Small intestine (tissue), 7 donors: ENCODE results near the gene KRT14. TPM values are rescaled to one million over a fixed set of nuclear protein-coding genes. Genes with fewer than 3 reads are reported as not detected.
A peak's percentile ranks its signal among the peaks of the same experiment; 100 is the strongest.

Experiments
- DNase-seq, 2 donors: peaks; one replicate each; pipeline versions ENCODE4 v3.0.0 to v3.0.0-alpha.2; 2013
- FAIRE-seq: peaks from 2 replicates; lab custom pipeline; 2012; peaks lifted over from hg19 to GRCh38; lab: Jason Lieb, UNC
- H3K27ac ChIP-seq, 3 donors: one replicate each; pipeline ENCODE4 v1.5.1; 2013; ENCODE audit warnings: low read length in 2 of 3, mild to moderate bottlenecking in 2 of 3, control low read depth in 1 of 3, inconsistent platforms in 1 of 3, low read depth in 1 of 3, moderate library complexity in 1 of 3
- H3K27me3 ChIP-seq, 3 donors: one replicate each; pipeline ENCODE4 v1.6.1; 2013; ENCODE audit warnings: low read length in 3 of 3, inconsistent platforms in 1 of 3; ENCODE audit not compliant: control insufficient read depth in 3 of 3, insufficient read depth in 3 of 3
- H3K36me3 ChIP-seq, 3 donors: one replicate each; pipeline ENCODE4 v1.6.1; 2013; ENCODE audit warnings: low read length in 3 of 3, inconsistent platforms in 1 of 3, low read depth in 1 of 3, mild to moderate bottlenecking in 1 of 3, moderate library complexity in 1 of 3; ENCODE audit not compliant: control insufficient read depth in 3 of 3, insufficient read depth in 2 of 3
- H3K4me1 ChIP-seq, 3 donors: one replicate each; pipeline ENCODE4 v1.6.1; 2013; ENCODE audit warnings: low read length in 2 of 3, inconsistent platforms in 1 of 3, low read depth in 1 of 3, mild to moderate bottlenecking in 1 of 3, moderate library complexity in 1 of 3; ENCODE audit not compliant: control insufficient read depth in 3 of 3, insufficient read depth in 2 of 3
- H3K4me3 ChIP-seq, 3 donors: one replicate each; pipeline ENCODE4 v1.5.1; 2013; ENCODE audit warnings: low read length in 3 of 3, control low read depth in 1 of 3, inconsistent platforms in 1 of 3, low read depth in 1 of 3, mild to moderate bottlenecking in 1 of 3, moderate library complexity in 1 of 3
- H3K9me3 ChIP-seq, 2 donors: one replicate each; pipeline ENCODE4 v1.6.1; 2013; ENCODE audit warnings: low read depth in 1 of 2, low read length in 1 of 2; ENCODE audit not compliant: control insufficient read depth in 2 of 2, insufficient read depth in 1 of 2
- WGBS, 3 donors: extraction: QIAGEN DNeasy Blood & Tissue Kit; methylation state at CpG; one replicate each; pipeline ENCODE4 v1.1.7; 2013; 5-methylcytosine and 5-hydroxymethylcytosine counted together
- polyA plus RNA-seq, 4 donors: library from polyadenylated mRNA; stranded (reverse) in 3 of 4; unstranded in 1 of 4; fragments of 200-250 nt in 3 of 4; fragments of 120-200 nt in 1 of 4; gene quantifications; one replicate each; pipeline versions ENCODE4 v1.2.1 to v1.2.3, GENCODE V29; 2013
- donor health status: healthy with polysubstance abuse.
- donor health status: control.
- donor health status: control.
- donor health status: Bipolar disorder and iron deficiency.
- donor health status: healthy.

The KRT14 gene
- polyA plus RNA-seq, 4 donors, result 0.33 to 2.2 (median 1.1) TPM; not detected in 1

GRCh38 chr17:41561554-41561953 lies 25.1 kb downstream of the KRT14 start:
- H3K36me3 ChIP-seq, result no peaks in the 10 kb centered on the region
- FAIRE-seq, result no peak
- H3K4me3 ChIP-seq, result no peak overlapping the region

GRCh38 chr17:41559548-41559947 lies 27.1 kb downstream of the KRT14 start:
- no peak for DNase-seq
- no peaks in the 10 kb centered on the region for H3K4me1 ChIP-seq
- FAIRE-seq, result no peak
- H3K36me3 ChIP-seq, result no peaks in the 10 kb centered on the region
- no peak overlapping the region for H3K4me3 ChIP-seq
- H3K27ac ChIP-seq, result no peak overlapping the region
- 82 to 94% (median 89%) methylated on average over 2 of the region's 2 CpGs for WGBS, 3 donors
- H3K27me3 ChIP-seq, result peaks cover 0 to 15% (median 3%) of the 10 kb centered on the region in 3 donors
- no peaks in the 10 kb centered on the region for H3K9me3 ChIP-seq

More at GRCh38 chr17:41561554-41561953, 25.1 kb downstream of the KRT14 start:
- DNase-seq, result no peak
- no peak overlapping the region for H3K27ac ChIP-seq
- 69 to 77% (median 73%) methylated on average over 6 of the region's 6 CpGs for WGBS, 3 donors
- H3K4me1 ChIP-seq, result no peaks in the 10 kb centered on the region
- peaks cover 0 to 19% (median 3%) of the 10 kb centered on the region in 3 donors for H3K27me3 ChIP-seq
- no peaks in the 10 kb centered on the region for H3K9me3 ChIP-seq

GRCh38 chr17:41556931-41557330 lies 29.8 kb downstream of the KRT14 start:
- FAIRE-seq (no peak), DNase-seq (no peak)
- Histone ChIP-seq H3K27ac (no peak overlapping the region), H3K4me1 (no peaks in the 10 kb centered on the region), H3K27me3 (peaks cover 0 to 5% (median 0%) of the 10 kb centered on the region in 3 donors), H3K36me3 (no peaks in the 10 kb centered on the region), H3K4me3 (no peak overlapping the region), H3K9me3 (no peaks in the 10 kb centered on the region)
- WGBS, 3 donors, result 80 to 90% (median 80%) methylated on average over 9 of the region's 9 CpGs

GRCh38 chr17:41556306-41556705 lies 30.4 kb downstream of the KRT14 start:
- Histone ChIP-seq H3K27ac (no peak overlapping the region), H3K4me3 (no peak overlapping the region), H3K27me3 (peaks cover 0 to 5% (median 0%) of the 10 kb centered on the region in 3 donors), H3K36me3 (no peaks in the 10 kb centered on the region), H3K4me1 (no peaks in the 10 kb centered on the region), H3K9me3 (no peaks in the 10 kb centered on the region)
- DNase-seq (no peak), FAIRE-seq (no peak)
- WGBS, 3 donors, result 64 to 82% (median 71%) methylated on average over 5 of the region's 5 CpGs

GRCh38 chr17:41555105-41555887 lies 31.4 kb downstream of the KRT14 start:
- peaks cover 0 to 4% (median 0%) of the 10 kb centered on the region in 3 donors for H3K27me3 ChIP-seq
- H3K9me3 ChIP-seq, result no peaks in the 10 kb centered on the region
- H3K27ac ChIP-seq, result peak overlapping the region in 1 of 3 donors; percentile 66
- no peak overlapping the region for H3K4me3 ChIP-seq
- 21 to 57% (median 45%) methylated on average over 5 of the region's 5 CpGs for WGBS, 3 donors
- FAIRE-seq (no peak), DNase-seq (peak in 1 of 2 donors; percentile 94)
- no peaks in the 10 kb centered on the region for H3K36me3 ChIP-seq
- H3K4me1 ChIP-seq, result no peaks in the 10 kb centered on the region

GRCh38 chr17:41553987-41554680 lies 32.6 kb downstream of the KRT14 start:
- FAIRE-seq (no peak), DNase-seq (no peak)
- Histone ChIP-seq H3K27ac (peak overlapping the region in 1 of 3 donors; percentile 4), H3K36me3 (no peaks in the 10 kb centered on the region), H3K9me3 (no peaks in the 10 kb centered on the region), H3K4me1 (peaks cover 0 to 10% (median 0%) of the 10 kb centered on the region in 3 donors), H3K27me3 (no peaks in the 10 kb centered on the region), H3K4me3 (no peak overlapping the region)
- 65 to 72% (median 69%) methylated on average over 8 of the region's 8 CpGs for WGBS, 3 donors

- H3K4me3 ChIP-seq, result no peak overlapping the region
- peaks cover 0 to 4% (median 0%) of the 10 kb centered on the region in 3 donors for H3K27me3 ChIP-seq
- DNase-seq (no peak), FAIRE-seq (no peak)
- H3K36me3 ChIP-seq, result no peaks in the 10 kb centered on the region
- H3K9me3 ChIP-seq, result no peaks in the 10 kb centered on the region
- peaks cover 0 to 19% (median 0%) of the 10 kb centered on the region in 3 donors for H3K4me1 ChIP-seq
- H3K27ac ChIP-seq, result no peak overlapping the region
- 83 to 86% (median 83%) methylated on average over 4 of the region's 4 CpGs for WGBS, 3 donors
These were observed 33.5 kb downstream of the KRT14 start for GRCh38 chr17:41553176-41553575.

GRCh38 chr17:41552455-41552854 lies 34.2 kb downstream of the KRT14 start:
- peaks cover 0 to 21% (median 0%) of the 10 kb centered on the region in 3 donors for H3K4me1 ChIP-seq
- DNase-seq (no peak), FAIRE-seq (no peak)
- no peak overlapping the region for H3K4me3 ChIP-seq
- H3K27ac ChIP-seq, result no peak overlapping the region
- WGBS, 3 donors, result 87 to 93% (median 91%) methylated on average over 5 of the region's 5 CpGs
- peaks cover 0 to 10% (median 0%) of the 10 kb centered on the region in 3 donors for H3K27me3 ChIP-seq
- no peaks in the 10 kb centered on the region for H3K9me3 ChIP-seq
- H3K36me3 ChIP-seq, result no peaks in the 10 kb centered on the region
